Loucy (cell line): ENCODE measurements around the gene SPPL2C.

Experiments used
- H2AFZ ChIP-seq: fragments of 200-600 bp; sonication (generic); 2 replicates; pipeline ENCODE4 v1.6.0; 2016; ENCODE audit warnings: antibody characterized with exemption, mild to moderate bottlenecking, low read length, moderate library complexity
- H3F3A ChIP-seq: fragments of 200-600 bp; 2 replicates; pipeline ENCODE4 v1.6.0; 2016; ENCODE audit warnings: antibody characterized with exemption, low read depth, mild to moderate bottlenecking
- H3K27me3 ChIP-seq: fragments of 200-600 bp; sonication (generic); 2 replicates; pipeline ENCODE4 v1.6.1; 2014; ENCODE audit warnings: low read length, mild to moderate bottlenecking; ENCODE audit not compliant: insufficient read depth, poor library complexity, severe bottlenecking
- H3K36me3 ChIP-seq: fragments of 200-600 bp; sonication (generic); 2 replicates; pipeline ENCODE4 v1.6.1; 2016; ENCODE audit warnings: low read length; ENCODE audit not compliant: insufficient read depth
- H3K4me1 ChIP-seq: fragments of 200-600 bp; sonication (generic); 2 replicates; pipeline ENCODE4 v1.5.1; 2014; ENCODE audit warnings: low read length, mild to moderate bottlenecking; ENCODE audit not compliant: insufficient read depth, poor library complexity, severe bottlenecking
- H3K4me2 ChIP-seq: fragments of 200-600 bp; sonication (generic); 2 replicates; pipeline ENCODE4 v1.6.0; 2014; ENCODE audit warnings: antibody characterized with exemption, low read length, low read depth, mild to moderate bottlenecking; ENCODE audit not compliant: poor library complexity, severe bottlenecking
- H3K4me3 ChIP-seq: fragments of 200-600 bp; sonication (generic); 2 replicates; pipeline ENCODE4 v1.5.1; 2014; ENCODE audit warnings: low read length, mild to moderate bottlenecking, mixed read lengths; ENCODE audit not compliant: poor library complexity, severe bottlenecking
- H3K79me2 ChIP-seq: fragments of 200-600 bp; sonication (generic); 2 replicates; pipeline ENCODE4 v1.6.1; 2014; ENCODE audit warnings: low read length; ENCODE audit not compliant: insufficient read depth
- H3K9ac ChIP-seq: fragments of 200-600 bp; sonication (generic); 2 replicates; pipeline ENCODE4 v1.6.0; 2014; ENCODE audit warnings: mild to moderate bottlenecking, low read depth, low read length, moderate library complexity; ENCODE audit not compliant: poor library complexity, severe bottlenecking
- H3K9me2 ChIP-seq: fragments of 200-600 bp; sonication (generic); replicated peaks from 2 replicates; pipeline ENCODE4 v1.6.1; 2016; ENCODE audit warnings: low read depth, low read length, mixed read lengths
- H3K9me3 ChIP-seq: fragments of 200-600 bp; sonication (generic); 2 replicates; pipeline ENCODE4 v1.6.1; 2014; ENCODE audit warnings: mild to moderate bottlenecking, antibody characterized with exemption, low read length, low read depth; ENCODE audit not compliant: insufficient read depth
- H4K20me1 ChIP-seq: fragments of 200-600 bp; sonication (generic); 2 replicates; pipeline ENCODE4 v1.6.0; 2014; ENCODE audit warnings: antibody characterized with exemption, low read length, mild to moderate bottlenecking; ENCODE audit not compliant: insufficient read depth, poor library complexity, severe bottlenecking
- CTCF ChIP-seq: fragments of 200-600 bp; sonication (generic); conservative IDR thresholded peaks from 2 replicates; pipeline ENCODE4 v1.5.1; 2014; ENCODE audit warnings: mild to moderate bottlenecking, antibody characterized with exemption, low read length
- EZH2phosphoT487 ChIP-seq: fragments of 200-600 bp; IDR thresholded peaks from 2 replicates; pipeline ENCODE4 v1.6.1; 2018; ENCODE audit warnings: antibody characterized with exemption, mild to moderate bottlenecking, moderate library complexity, borderline replicate concordance

SPPL2C gene

GRCh38 chr17:45813048-45813725 is 31.5 kb upstream of the SPPL2C start:
- Histone ChIP-seq H3K4me3 (no peak overlapping the region), H3K36me3 (no peaks in the 10 kb centered on the region), H3K4me1 (no peaks in the 10 kb centered on the region), H2AFZ (no peak overlapping the region), H3F3A (no peaks in the 10 kb centered on the region), H3K79me2 (no peaks in the 10 kb centered on the region), H3K27me3 (no peaks in the 10 kb centered on the region), H3K9me3 (no peaks in the 10 kb centered on the region), H3K9me2 (no peaks in the 10 kb centered on the region), H3K9ac (no peak overlapping the region), H4K20me1 (no peaks in the 10 kb centered on the region), H3K4me2 (no peak overlapping the region)
- TF ChIP-seq EZH2phosphoT487, result no peak
- peak; percentile 36; the same call in 1 of the 2 replicates for TF ChIP-seq CTCF

GRCh38 chr17:45814622-45815606 is 29.8 kb upstream of the SPPL2C start:
- Histone ChIP-seq H3K79me2 (no peaks in the 10 kb centered on the region), H3K27me3 (no peaks in the 10 kb centered on the region), H3K4me3 (no peak overlapping the region), H3K9ac (no peak overlapping the region), H4K20me1 (no peaks in the 10 kb centered on the region), H3K36me3 (no peaks in the 10 kb centered on the region), H3K9me2 (no peaks in the 10 kb centered on the region), H3F3A (no peaks in the 10 kb centered on the region), H3K4me1 (no peaks in the 10 kb centered on the region), H3K4me2 (no peak overlapping the region), H3K9me3 (no peaks in the 10 kb centered on the region), H2AFZ (no peak overlapping the region)
- TF ChIP-seq CTCF, result no peak

GRCh38 chr17:45815752-45816151 is 28.9 kb upstream of the SPPL2C start:
- Histone ChIP-seq H3K36me3 (no peaks in the 10 kb centered on the region), H3K27me3 (no peaks in the 10 kb centered on the region), H3K9ac (no peak overlapping the region), H3F3A (no peaks in the 10 kb centered on the region), H3K4me2 (no peak overlapping the region), H3K79me2 (no peaks in the 10 kb centered on the region), H3K4me1 (no peaks in the 10 kb centered on the region), H3K4me3 (no peak overlapping the region), H2AFZ (no peak overlapping the region), H3K9me3 (no peaks in the 10 kb centered on the region), H3K9me2 (no peaks in the 10 kb centered on the region), H4K20me1 (no peaks in the 10 kb centered on the region)
- TF ChIP-seq CTCF (no peak), EZH2phosphoT487 (no peak)
